HepG2 (cell line): Measurements from ENCODE around the gene CA14. TPM values are rescaled to one million over a fixed set of nuclear protein-coding genes. Genes with fewer than 3 reads are reported as not detected.

Experiments
- CBFB ChIP-seq: sonication (generic); formaldehyde crosslinking; IDR thresholded peaks from 2 replicates; pipeline ENCODE4 v1.4.0; 2020; ENCODE audit warnings: missing genetic modification reagents
- FOXP4 ChIP-seq: sonication (generic); formaldehyde crosslinking; IDR thresholded peaks from 2 replicates; pipeline ENCODE4 v1.4.0; 2020; ENCODE audit warnings: missing genetic modification reagents
- HIC2 ChIP-seq: sonication (generic); formaldehyde crosslinking; IDR thresholded peaks from 2 replicates; pipeline ENCODE4 v1.9.0; 2022; ENCODE audit warnings: low read depth, missing genetic modification reagents
- IRX3 ChIP-seq: sonication (generic); formaldehyde crosslinking; IDR thresholded peaks from 2 replicates; pipeline ENCODE4 v1.8.1; 2023; ENCODE audit warnings: mild to moderate bottlenecking, low read depth, missing genetic modification reagents, borderline replicate concordance
- MBD4 ChIP-seq: IDR thresholded peaks from 2 replicates; pipeline ENCODE4 v1.6.1; 2012; ENCODE audit warnings: low read length, inconsistent platforms, borderline replicate concordance
- MEF2D ChIP-seq: sonication (generic); formaldehyde crosslinking; IDR thresholded peaks from 2 replicates; pipeline ENCODE4 v1.5.1; 2020; ENCODE audit warnings: mild to moderate bottlenecking, missing genetic modification reagents
- MIER2 ChIP-seq: IDR thresholded peaks from 2 replicates; pipeline ENCODE4 v1.6.1; 2016; ENCODE audit warnings: missing biosample characterization, missing genetic modification reagents
- RBFOX2 ChIP-seq: fragments of 200-400 bp; formaldehyde crosslinking; IDR thresholded peaks from 2 replicates; pipeline ENCODE4 v1.6.1; 2017; ENCODE audit warnings: low read depth, mild to moderate bottlenecking, low read length
- SCMH1 ChIP-seq: sonication (generic); formaldehyde crosslinking; IDR thresholded peaks from 2 replicates; pipeline ENCODE4 v1.9.0; 2021; ENCODE audit warnings: missing genetic modification reagents, mild to moderate bottlenecking, borderline replicate concordance
- TEAD3 ChIP-seq: optimal IDR thresholded peaks from 2 replicates; pipeline ENCODE3; 2016; ENCODE audit warnings: borderline replicate concordance
- ZBED4 ChIP-seq: sonication (generic); formaldehyde crosslinking; IDR thresholded peaks from 2 replicates; pipeline ENCODE4 v1.4.0; 2020; ENCODE audit warnings: missing genetic modification reagents, borderline replicate concordance
- ZFP90 ChIP-seq: sonication (generic); formaldehyde crosslinking; IDR thresholded peaks from 2 replicates; pipeline ENCODE4 v1.8.0; 2022; ENCODE audit warnings: missing genetic modification reagents, mild to moderate bottlenecking, inconsistent platforms, borderline replicate concordance
- ZNF530 ChIP-seq: sonication (generic); formaldehyde crosslinking; IDR thresholded peaks from 2 replicates; pipeline ENCODE4 v1.5.0; 2020; ENCODE audit warnings: low read depth, mild to moderate bottlenecking, missing genetic modification reagents
- ZNF558 ChIP-seq: sonication (generic); formaldehyde crosslinking; IDR thresholded peaks from 2 replicates; pipeline ENCODE4 v1.9.0; 2022; ENCODE audit warnings: mild to moderate bottlenecking, missing genetic modification reagents, borderline replicate concordance
- ZNF607 ChIP-seq: sonication (generic); formaldehyde crosslinking; IDR thresholded peaks from 2 replicates; pipeline ENCODE4 v1.5.1; 2020; ENCODE audit warnings: missing genetic modification reagents, mild to moderate bottlenecking, borderline replicate concordance
- ZNF749 ChIP-seq: sonication (generic); formaldehyde crosslinking; IDR thresholded peaks from 2 replicates; pipeline ENCODE4 v1.8.0; 2022; ENCODE audit warnings: mild to moderate bottlenecking, missing genetic modification reagents, moderate library complexity, borderline replicate concordance
- ZNF782 ChIP-seq: sonication (generic); formaldehyde crosslinking; IDR thresholded peaks from 2 replicates; pipeline ENCODE4 v1.4.0; 2020; ENCODE audit warnings: missing genetic modification reagents, mild to moderate bottlenecking, borderline replicate concordance
- polyA plus RNA-seq, 8 experiments: library from polyadenylated mRNA; depleted of rRNA in 3 of 8; stranded (reverse) in 7 of 8; unstranded in 1 of 8; fragments of >200 nt; fragmentation: Illumina TruSeq in 4 of 8; extraction: Trizol in 4 of 8; gene quantifications; 2 replicates each; pipeline versions ENCODE4 v1.2.1 to v1.2.3, GENCODE V29; 2011 to 2016; ENCODE audit warnings: low read depth in 4 of 8, missing spikeins in 1 of 8, mixed read lengths in 1 of 8; ENCODE audit not compliant: insufficient read depth in 1 of 8
- total RNA-seq, 5 experiments: library from RNA; depleted of rRNA; stranded (reverse); fragments of >200 nt; fragmentation: Illumina TruSeq; extraction: Trizol; gene quantifications; 2 replicates each; pipeline ENCODE4 v1.2.3, GENCODE V29; 2016; ENCODE audit warnings: low read depth in 1 of 5
- TF ChIP-seq, protein P1 (sequence below): sonication (generic); formaldehyde crosslinking; IDR thresholded peaks from 2 replicates; pipeline ENCODE4 v1.4.0; 2020; ENCODE audit warnings: low read depth, mild to moderate bottlenecking, missing genetic modification reagents
- TF ChIP-seq, protein P2 (sequence below): IDR thresholded peaks from 2 replicates; pipeline ENCODE4 v1.6.1; 2016; ENCODE audit warnings: missing genetic modification reagents, missing compliant biosample characterization

Gene CA14
- total and polyA plus RNA-seq, 2 of the 13 experiments (the other 11 are each of a cell fraction or from before 2014, with no cell fraction given) = 2.4 to 8.5 TPM

- TF ChIP-seq FOXP4 (CRISPR knock-in tag) (no peak), IRX3 (CRISPR knock-in tag) (no peak), CBFB (no peak), RBFOX2 (no peak), SCMH1 (CRISPR knock-in tag) (no peak), MEF2D (CRISPR knock-in tag) (no peak; the same call in 1 of the 2 replicates), ZBED4 (CRISPR knock-in tag) (no peak), ZFP90 (CRISPR knock-in tag) (0 out of 2 replicates have a peak, but pooled peaks have one; percentile 58), MIER2 (CRISPR knock-in tag) (no peak), TEAD3 (peak; percentile 8), ZNF782 (CRISPR knock-in tag) (peak; percentile 29; the same call in 1 of the 2 replicates), ZNF530 (CRISPR knock-in tag) (no peak), ZNF558 (CRISPR knock-in tag) (no peak), MBD4 (no peak), ZNF607 (no peak), ZNF749 (CRISPR knock-in tag) (no peak), HIC2 (CRISPR knock-in tag) (no peak)
- TF ChIP-seq, protein P1, sequence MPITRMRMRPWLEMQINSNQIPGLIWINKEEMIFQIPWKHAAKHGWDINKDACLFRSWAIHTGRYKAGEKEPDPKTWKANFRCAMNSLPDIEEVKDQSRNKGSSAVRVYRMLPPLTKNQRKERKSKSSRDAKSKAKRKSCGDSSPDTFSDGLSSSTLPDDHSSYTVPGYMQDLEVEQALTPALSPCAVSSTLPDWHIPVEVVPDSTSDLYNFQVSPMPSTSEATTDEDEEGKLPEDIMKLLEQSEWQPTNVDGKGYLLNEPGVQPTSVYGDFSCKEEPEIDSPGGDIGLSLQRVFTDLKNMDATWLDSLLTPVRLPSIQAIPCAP (CRISPR knock-in tag) = no peak
- TF ChIP-seq, protein P2, sequence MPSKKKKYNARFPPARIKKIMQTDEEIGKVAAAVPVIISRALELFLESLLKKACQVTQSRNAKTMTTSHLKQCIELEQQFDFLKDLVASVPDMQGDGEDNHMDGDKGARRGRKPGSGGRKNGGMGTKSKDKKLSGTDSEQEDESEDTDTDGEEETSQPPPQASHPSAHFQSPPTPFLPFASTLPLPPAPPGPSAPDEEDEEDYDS = peak; percentile 71
Measured at GRCh38 chr1:150257624-150258585, at the start of gene CA14 (continued).
